Non-pigmented ciliary epithelial cell (primary cell): ENCODE data around the gene CEP131.
"Not testable (repeated sequence)": the region's sequence is repeated elsewhere in the genome, so short reads cannot be mapped to it uniquely, and the experiment has no call there.

ENCODE experiments used
- DNase-seq: peaks from one replicate; pipeline ENCODE4 v3.0.0-alpha.2; 2010; ENCODE audit warnings: low read depth

Gene CEP131

GRCh38 chr17:81151278-81151677, 71.5 kb downstream of the CEP131 start:
- DNase-seq = no peak

- no peak for DNase-seq
Observed at GRCh38 chr17:81150377-81151077, 72.2 kb downstream of the CEP131 start.

DNA sequence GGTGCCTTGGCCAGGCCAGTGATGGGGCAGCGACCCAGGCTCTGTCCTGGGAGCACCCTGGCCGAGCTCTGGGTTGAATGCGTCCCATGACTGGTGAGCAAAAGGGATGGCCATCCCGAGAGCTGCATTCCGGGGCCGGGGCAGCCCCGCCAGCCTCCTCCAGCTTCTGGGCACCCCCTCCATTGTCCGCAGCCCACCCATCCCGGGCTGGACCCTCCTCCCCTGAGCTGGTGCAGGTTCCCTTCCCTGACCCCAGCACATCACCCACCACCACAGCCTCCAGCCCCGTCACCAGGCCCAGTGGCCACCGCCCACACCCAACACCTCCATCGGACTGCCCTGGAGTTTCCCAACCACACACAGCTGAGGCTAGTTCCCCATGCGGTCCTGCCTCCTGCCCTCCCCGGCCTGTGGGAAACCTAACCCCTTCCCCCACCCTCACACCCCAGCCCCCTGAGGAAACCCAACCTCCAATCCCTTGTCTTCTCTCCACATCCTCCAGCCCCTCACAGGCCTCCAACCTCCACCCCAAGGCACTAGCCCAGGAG, 73.7 kb downstream of the CEP131 start:
- DNase-seq = no peak

- no peak for DNase-seq
Observed at GRCh38 chr17:81148571-81148970, 74.2 kb downstream of the CEP131 start.

DNA sequence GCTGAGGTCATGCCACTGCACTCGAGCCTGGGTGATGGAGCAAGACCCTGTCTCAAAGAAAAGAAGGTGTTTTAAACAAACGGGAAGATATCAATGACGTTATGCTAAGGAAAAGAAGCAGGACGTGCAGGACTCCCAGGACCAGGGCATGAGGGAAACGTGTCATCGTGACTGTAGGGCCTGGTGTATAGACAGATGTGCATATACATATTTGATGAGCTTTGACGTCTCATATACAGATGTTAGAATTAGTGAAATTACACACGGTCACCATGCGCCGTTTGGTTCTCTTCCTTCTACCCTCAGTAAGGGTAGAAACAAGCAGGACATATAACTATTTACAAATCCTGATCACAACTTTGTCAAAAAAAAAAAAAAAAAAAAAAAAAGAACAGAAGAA, 75.1 kb downstream of the CEP131 start:
- no peak for DNase-seq

- DNase-seq = not testable (repeated sequence)
Observed at GRCh38 chr17:81146208-81146607, 76.6 kb downstream of the CEP131 start.

DNA sequence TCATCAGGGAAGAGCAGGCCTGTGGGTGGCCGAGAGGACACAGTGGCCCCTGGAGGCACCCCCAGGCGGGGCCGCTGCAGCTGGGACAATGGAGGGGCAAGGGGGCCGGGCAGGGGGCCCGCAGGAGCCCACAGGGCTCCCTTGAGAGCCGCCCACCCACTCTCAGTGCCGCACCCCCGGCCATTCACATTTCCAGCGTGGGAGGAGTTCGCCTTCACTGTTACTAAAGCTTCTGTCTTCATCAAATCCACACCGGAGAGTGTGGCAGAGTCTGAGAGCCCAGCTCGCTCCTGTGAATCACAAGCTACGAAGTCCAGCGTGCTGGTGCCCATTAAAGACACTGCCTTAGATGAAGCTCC, 78.4 kb downstream of the CEP131 start:
- DNase-seq = no peak

- DNase-seq = no peak
Observed at GRCh38 chr17:81143717-81144422, 78.9 kb downstream of the CEP131 start.

GRCh38 chr17:81143200-81143527, 79.6 kb downstream of the CEP131 start:
- DNase-seq = no peak

DNA sequence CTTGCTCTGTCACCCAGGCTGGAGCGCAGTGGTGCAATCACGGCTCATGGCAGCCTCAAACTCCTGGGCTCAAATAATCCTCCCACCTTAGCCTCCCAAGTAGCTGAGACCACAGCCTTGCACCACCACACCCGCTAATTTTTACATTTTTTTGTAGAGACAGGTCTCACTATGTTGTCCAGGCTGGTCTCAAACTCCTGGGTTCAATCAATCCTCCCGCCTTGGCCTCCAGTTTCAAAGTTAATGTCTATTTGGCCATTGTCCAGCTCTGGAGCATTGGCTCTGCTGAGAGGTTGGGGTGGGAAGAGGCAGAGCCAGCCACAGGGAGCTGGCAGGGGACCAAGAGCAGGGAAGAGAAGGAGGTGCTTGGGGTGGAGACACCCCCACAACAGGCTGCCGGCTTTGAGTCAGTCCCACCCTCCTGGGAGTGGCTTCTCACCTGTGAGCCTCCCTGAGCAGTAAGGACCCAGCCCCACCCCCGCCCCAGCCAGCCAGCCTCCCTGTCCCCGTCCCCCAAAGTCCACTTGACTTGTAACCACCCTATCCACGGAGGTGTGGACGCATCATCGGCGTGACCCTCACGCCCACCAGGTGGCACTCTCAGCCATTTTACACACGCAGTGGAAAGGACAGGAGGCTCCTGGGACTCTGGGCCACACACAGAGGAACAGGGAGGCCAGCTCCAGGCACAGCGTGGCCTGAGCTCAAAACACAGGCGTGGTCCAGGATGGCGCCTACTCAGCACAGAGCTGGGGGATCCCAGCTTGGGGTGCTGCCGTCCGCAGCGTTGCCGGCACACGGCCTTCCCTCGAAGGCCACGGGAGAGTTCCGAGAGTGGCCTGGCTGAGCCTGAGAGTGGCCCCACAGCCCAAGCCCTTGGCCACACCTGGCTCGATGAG, 80.2 kb downstream of the CEP131 start:
- no peak for DNase-seq

DNA sequence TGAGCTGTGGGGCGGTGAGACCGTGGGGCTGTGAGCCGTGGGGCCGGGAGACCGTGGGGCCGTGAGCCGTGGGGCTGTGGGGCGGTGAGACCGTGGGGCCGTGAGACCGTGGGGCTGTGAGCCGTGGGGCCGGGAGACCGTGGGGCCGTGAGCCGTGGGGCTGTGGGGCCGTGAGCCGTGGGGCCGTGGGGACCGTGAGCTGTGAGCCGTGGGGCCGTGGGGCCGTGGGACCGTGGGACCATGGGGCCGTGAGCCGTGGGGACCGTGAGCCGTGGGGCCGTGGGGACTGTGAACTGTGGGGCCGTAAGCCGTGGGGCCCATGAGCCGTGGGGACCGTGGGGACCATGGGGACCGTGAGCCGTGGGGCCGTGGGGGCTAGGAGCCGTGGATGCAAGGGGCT, 82.1 kb downstream of the CEP131 start:
- DNase-seq = no peak

DNA sequence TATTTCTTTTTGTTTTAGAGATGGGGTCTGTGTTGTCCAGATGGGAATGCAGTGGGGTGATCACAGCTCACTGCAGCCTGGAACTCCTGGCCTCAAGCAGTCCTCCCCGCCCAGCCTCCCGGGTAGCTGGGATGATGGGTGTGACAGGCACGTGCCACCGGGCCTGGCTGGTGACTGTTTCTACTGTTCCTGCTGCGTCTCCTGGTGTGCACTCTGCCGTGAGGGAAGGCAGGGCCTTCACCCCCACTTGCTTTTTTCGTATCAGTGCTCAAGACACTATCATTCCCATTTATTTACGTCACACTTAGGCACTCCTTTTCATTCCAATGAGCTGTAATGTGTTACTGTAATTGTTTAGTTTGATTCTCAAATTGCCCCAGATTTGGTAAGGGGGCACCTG, 82.7 kb downstream of the CEP131 start:
- DNase-seq = no peak
